ENCODE measurements around the gene CACNG3. TPM values are rescaled to one million over a fixed set of nuclear protein-coding genes. Genes with fewer than 3 reads are reported as not detected.
A peak's percentile ranks its signal among the peaks of the same experiment; 100 is the strongest.

Gene CACNG3
- total and polyA plus RNA-seq, 12 donors = 0.55 to 1.6 (median 1.2) TPM; not detected in 6

GRCh38 chr16:24382762-24383407, 126.8 kb downstream of the CACNG3 start:
- H3K9me3 ChIP-seq (replicated peaks in 1 of 3) = no peaks in the 10 kb centered on the region
- TF ChIP-seq, protein P1, sequence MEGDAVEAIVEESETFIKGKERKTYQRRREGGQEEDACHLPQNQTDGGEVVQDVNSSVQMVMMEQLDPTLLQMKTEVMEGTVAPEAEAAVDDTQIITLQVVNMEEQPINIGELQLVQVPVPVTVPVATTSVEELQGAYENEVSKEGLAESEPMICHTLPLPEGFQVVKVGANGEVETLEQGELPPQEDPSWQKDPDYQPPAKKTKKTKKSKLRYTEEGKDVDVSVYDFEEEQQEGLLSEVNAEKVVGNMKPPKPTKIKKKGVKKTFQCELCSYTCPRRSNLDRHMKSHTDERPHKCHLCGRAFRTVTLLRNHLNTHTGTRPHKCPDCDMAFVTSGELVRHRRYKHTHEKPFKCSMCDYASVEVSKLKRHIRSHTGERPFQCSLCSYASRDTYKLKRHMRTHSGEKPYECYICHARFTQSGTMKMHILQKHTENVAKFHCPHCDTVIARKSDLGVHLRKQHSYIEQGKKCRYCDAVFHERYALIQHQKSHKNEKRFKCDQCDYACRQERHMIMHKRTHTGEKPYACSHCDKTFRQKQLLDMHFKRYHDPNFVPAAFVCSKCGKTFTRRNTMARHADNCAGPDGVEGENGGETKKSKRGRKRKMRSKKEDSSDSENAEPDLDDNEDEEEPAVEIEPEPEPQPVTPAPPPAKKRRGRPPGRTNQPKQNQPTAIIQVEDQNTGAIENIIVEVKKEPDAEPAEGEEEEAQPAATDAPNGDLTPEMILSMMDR (IDR thresholded peaks at IDR 0.05) = no peak
- TF ChIP-seq POLR2A (IDR thresholded peaks at IDR 0.05) = no peak
- no peaks in the 10 kb centered on the region for H3K27me3 ChIP-seq
- H3K4me3 ChIP-seq = no peak overlapping the region
- H3K36me3 ChIP-seq (replicated peaks in 1 of 2) = no peaks in the 10 kb centered on the region
- WGBS, 4 donors = 11 to 16% (median 14%) methylated on average over 5 of the region's 5 CpGs
- H3K27ac ChIP-seq = no peak overlapping the region
- no peak for DNase-seq
- intact Hi-C loops (cut with DNase I) = no loop called here
- H3K4me1 ChIP-seq (replicated peaks in 1 of 2) = no peaks in the 10 kb centered on the region

GRCh38 chr16:24394341-24394740, 138.2 kb downstream of the CACNG3 start:
- 60 to 72% (median 67%) methylated on average over 8 of the region's 8 CpGs for WGBS, 4 donors
- Histone ChIP-seq H3K27ac (no peak overlapping the region), H3K9me3 (replicated peaks in 1 of 3) (no peaks in the 10 kb centered on the region), H3K4me3 (no peak overlapping the region), H3K36me3 (replicated peaks in 1 of 2) (no peaks in the 10 kb centered on the region), H3K27me3 (no peaks in the 10 kb centered on the region), H3K4me1 (replicated peaks in 1 of 2) (no peaks in the 10 kb centered on the region)
- intact Hi-C loops (cut with DNase I) = no loop called here
- TF ChIP-seq, protein P1 (IDR thresholded peaks at IDR 0.05) = no peak
- TF ChIP-seq POLR2A (IDR thresholded peaks at IDR 0.05) = no peak
- no peak for DNase-seq

GRCh38 chr16:24396350-24397271, 140.5 kb downstream of the CACNG3 start:
- WGBS, 4 donors = 50 to 56% (median 55%) methylated on average over 6 of the region's 6 CpGs
- no peak for TF ChIP-seq POLR2A (IDR thresholded peaks at IDR 0.05)
- TF ChIP-seq, protein P1 (IDR thresholded peaks at IDR 0.05) = no peak
- Histone ChIP-seq H3K27ac (no peak overlapping the region), H3K4me1 (replicated peaks in 1 of 2) (no peaks in the 10 kb centered on the region), H3K4me3 (no peak overlapping the region), H3K9me3 (replicated peaks in 1 of 3) (no peaks in the 10 kb centered on the region), H3K27me3 (no peaks in the 10 kb centered on the region), H3K36me3 (replicated peaks in 1 of 2) (no peaks in the 10 kb centered on the region)
- no peak for DNase-seq
- intact Hi-C loops (cut with DNase I) = no loop called here

DNA sequence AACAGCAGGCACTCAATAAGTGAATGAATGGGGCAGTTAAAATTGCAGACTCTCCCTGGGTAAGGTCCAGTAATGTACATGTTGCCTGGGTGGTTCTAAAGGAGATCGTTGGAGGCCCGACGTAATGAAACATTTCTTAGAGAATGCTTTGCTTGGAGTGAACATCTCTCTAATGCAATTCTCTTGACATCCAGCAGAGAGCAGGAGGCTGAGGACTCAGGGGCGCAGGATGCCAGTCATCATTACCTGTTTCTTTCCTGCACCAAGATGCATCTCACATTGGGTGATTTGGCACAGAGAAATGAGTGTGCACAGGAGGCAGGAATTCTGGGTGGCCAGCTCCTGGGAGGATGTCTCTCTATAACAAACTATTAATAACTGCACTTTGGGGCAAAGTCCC, 152.9 kb downstream of the CACNG3 start:
- WGBS, 4 donors = 53 to 59% (median 58%) methylated on average over 4 of the region's 4 CpGs
- no peak overlapping the region for H3K4me3 ChIP-seq
- no peaks in the 10 kb centered on the region for H3K4me1 ChIP-seq (replicated peaks in 1 of 2)
- intact Hi-C loops (cut with DNase I) = no loop called here
- no peaks in the 10 kb centered on the region for H3K9me3 ChIP-seq (replicated peaks in 1 of 3)
- DNase-seq = no peak
- H3K27ac ChIP-seq = no peak overlapping the region
- no peak for TF ChIP-seq POLR2A (IDR thresholded peaks at IDR 0.05)
- TF ChIP-seq, protein P1 (IDR thresholded peaks at IDR 0.05) = peak in 1 of 6 experiments; percentile 8
- no peaks in the 10 kb centered on the region for H3K36me3 ChIP-seq (replicated peaks in 1 of 2)
- no peaks in the 10 kb centered on the region for H3K27me3 ChIP-seq

All from adrenal gland (tissue), 12 donors.